Posterior cingulate gyrus (tissue), 11 donors: ENCODE data around the gene CCDC158.
"Not testable (repeated sequence)": the region's sequence is repeated elsewhere in the genome, so short reads cannot be mapped to it uniquely, and the experiment has no call there.

Source experiments
- DNase-seq, 10 donors: peaks; one replicate each; pipeline versions ENCODE4 v3.0.0 to v3.0.0-alpha.2; 2020 to 2021; ENCODE audit warnings: mixed read lengths in 3 of 10
- intact Hi-C: fragments of 100-400 bp; cut with DNase I; formaldehyde crosslinking; loops from one replicate; pipeline ENCODE4 v1.15.1; 2023

CCDC158 gene

DNA sequence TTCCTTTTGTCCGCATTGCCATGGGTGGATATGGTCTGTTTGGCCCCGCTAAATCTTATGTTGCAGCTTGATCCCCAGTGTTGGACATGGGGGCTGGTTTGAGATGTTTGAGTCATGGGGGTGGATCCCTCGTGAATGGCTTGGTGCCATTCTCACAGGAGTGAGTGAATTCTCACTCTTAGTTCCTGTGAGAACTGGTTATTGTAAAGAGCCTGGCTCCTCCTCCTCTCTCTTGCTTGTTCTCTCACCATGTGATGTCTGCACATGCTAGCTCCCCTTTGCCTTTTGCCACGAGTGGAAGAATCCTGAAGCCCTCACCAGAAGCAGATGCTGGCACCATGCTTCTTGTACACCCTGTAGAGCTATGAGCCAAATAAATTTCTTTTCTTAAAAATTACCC, 137.0 kb downstream of the CCDC158 start:
- no peak for DNase-seq
- intact Hi-C loops, result no loop called here

DNA sequence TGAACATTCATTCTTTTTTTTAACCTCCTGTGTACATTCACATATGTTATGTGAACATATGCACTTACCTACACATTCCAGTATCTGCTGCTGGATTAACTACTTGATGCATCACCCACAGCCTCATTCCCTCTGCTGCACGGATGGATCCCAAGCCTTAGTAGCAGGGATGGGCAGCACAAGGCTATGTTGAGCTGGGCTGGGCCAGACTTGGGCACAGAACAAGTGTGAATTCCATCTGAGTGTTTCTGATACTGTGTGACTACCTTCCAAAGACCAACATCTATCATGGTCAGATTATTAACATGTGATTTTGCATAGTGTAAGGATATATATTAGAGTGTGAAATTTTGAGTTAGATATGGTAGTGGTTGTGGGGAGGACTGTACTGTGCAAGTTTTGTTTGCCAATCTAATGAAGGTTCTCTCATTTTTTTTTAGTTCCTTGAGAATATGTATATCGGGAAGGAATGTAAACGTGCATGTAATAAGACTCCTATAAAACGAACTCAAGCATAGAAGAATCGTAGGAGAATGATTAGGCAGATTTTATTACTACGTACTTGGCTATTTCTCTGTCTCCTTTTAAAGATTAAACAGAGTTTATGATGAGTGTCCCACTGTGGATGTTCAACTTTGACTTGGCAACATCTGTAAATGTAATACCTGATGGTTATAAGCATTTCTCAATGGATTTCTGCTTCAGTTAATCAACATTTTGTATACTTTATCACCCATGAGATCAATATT, 137.8 kb downstream of the CCDC158 start:
- DNase-seq, result no peak
- intact Hi-C loops, result no loop called here

GRCh38 chr4:76281594-76281993, 139.3 kb downstream of the CCDC158 start:
- intact Hi-C loops, DNase-seq: not testable (repeated sequence)

GRCh38 chr4:76280488-76281441, 140.2 kb downstream of the CCDC158 start:
- DNase-seq, result peak in 1 of 10 donors; percentile 35
- intact Hi-C loops, result no loop called here

GRCh38 chr4:76279462-76279861, 141.5 kb downstream of the CCDC158 start:
- intact Hi-C loops, result no loop called here
- no peak for DNase-seq

DNA sequence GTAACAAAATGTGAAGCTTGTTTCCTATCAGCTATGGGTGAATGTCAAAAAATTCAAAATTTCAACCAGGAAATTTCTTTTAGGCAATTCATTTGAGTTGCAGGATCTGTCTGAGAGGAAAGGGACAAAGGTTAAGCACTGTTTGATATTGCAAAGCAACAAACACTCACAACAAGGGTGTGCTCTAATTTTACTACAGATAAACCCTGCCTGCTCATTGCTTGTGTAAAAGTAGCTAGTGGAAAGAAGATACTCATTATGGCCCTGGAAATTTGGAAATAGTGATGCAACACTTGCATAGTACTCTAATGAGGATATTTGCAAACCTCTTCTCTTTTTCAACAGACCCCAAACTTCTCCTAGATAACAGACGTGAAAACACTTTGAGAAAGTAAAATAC, 142.4 kb downstream of the CCDC158 start:
- intact Hi-C loops, result no loop called here
- no peak for DNase-seq

- DNase-seq, result no peak
- intact Hi-C loops, result no loop called here
These were observed 143.3 kb downstream of the CCDC158 start for GRCh38 chr4:76277667-76278066.

GRCh38 chr4:76276813-76277212, 144.1 kb downstream of the CCDC158 start:
- intact Hi-C loops, result no loop called here

GRCh38 chr4:76275486-76276124, 145.3 kb downstream of the CCDC158 start:
- intact Hi-C loops, result no loop called here
- DNase-seq, result no peak

More at GRCh38 chr4:76276813-76277212, 144.1 kb downstream of the CCDC158 start:
- no peak for DNase-seq

- no peak for DNase-seq
- intact Hi-C loops, result no loop called here
These were observed 147.9 kb downstream of the CCDC158 start for GRCh38 chr4:76272999-76273398.

DNA sequence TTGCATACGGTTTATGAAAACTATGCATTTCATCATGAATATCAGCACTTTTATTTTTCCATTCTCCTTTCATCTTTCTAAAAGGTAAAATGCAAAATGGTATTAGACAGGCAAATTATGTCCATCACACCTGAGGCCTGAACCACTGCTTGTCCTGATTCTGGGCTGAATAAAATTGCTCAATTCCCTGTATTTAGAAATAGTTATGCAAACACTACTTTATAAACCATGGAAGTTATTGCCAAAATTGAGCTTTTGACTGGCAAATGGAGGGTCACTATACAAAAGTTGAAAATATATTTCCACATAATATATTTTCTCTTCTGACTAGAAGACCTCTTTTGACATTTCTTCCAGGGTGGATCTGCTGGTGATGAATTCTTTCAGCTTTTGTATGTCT, 148.4 kb downstream of the CCDC158 start:
- intact Hi-C loops, result no loop called here
- DNase-seq, result no peak

GRCh38 chr4:76272073-76272472, 148.9 kb downstream of the CCDC158 start:
- DNase-seq, result no peak
- intact Hi-C loops, result no loop called here

DNA sequence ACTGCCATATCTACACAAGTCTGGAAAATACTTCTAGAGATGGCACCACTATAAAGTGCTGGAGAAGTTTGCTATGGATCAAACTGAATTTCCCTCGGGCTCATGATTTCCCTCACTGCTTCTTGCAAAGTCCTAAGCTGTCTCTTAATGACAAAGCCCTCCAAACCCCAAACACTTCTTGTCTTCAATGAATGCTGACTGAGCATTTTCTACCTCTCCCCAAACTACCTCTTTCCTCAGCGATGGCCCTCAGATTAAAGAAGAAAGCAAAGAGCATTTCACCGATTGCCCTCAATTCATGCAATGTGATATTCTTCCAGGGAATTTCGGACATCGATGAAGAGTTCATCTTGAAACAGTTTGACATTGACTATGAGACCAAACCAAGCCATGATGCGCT, 149.7 kb downstream of the CCDC158 start:
- no peak for DNase-seq
- intact Hi-C loops, result no loop called here

DNA sequence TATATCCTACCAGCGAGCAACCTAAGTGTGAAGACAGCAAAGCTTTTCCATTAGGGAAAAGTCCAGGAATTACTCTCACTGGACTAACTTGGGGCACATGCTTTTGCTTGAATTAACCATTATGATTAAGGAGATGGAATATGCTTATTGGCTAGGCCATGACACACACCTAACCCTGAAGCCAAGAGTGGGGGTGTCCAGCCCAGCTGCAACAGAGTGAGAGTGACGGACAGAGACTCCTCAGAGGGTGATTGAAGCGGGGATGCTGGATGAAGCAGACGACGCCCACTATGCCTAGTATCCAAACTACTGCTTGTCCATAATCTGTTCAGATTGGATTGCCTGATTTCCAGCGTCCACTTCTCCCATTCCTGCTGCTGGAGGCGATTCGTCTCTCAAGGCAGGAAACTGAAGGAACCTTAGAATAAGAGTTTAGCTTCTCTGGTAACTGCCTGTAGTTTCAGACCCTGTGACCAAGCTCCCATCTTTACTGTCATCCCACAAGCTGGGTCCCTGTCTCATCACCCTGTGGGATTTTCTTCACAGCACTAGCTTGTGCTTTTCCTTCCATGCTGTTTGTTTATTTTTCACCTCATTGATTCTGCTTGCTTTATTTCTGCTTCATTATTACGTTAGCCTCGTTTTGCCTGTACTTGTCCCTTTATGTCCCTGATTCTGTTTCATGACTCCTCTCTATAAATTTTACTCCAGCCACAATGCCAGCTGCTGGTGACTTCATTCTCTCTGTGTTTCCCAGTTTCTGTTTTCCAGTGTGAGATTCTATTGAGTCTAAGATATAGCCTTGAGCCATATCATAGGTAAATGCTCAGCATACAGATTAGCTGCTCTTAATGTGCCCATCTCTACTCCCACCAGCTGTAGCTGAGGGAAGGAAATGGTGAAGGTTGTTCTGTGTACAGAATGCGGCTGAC, 150.4 kb downstream of the CCDC158 start:
- intact Hi-C loops, result no loop called here
- DNase-seq, result no peak

GRCh38 chr4:76267811-76268210, 153.1 kb downstream of the CCDC158 start:
- intact Hi-C loops, result no loop called here

DNA sequence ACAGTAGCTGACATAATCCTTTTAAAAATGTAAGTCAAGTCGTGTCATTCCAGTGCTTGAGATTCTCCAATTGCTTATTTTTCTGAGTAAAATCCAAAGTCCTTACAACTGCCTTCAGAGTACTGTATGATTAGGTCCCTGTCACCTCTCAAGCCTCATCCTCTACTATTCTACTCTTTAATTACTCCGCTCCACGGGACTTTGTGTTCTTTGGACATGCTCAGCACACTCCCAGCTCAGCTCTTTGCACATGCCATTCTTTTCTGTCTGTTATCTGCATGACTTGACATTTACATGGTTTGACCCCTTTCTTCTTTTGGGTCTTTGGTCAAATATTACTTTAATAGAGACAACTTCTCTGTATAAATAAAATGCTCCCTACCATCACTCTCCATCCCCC, 154.3 kb downstream of the CCDC158 start:
- intact Hi-C loops, result no loop called here
- DNase-seq, result no peak

More at GRCh38 chr4:76267811-76268210, 153.1 kb downstream of the CCDC158 start:
- no peak for DNase-seq

- no peak for DNase-seq
- intact Hi-C loops, result no loop called here
These were observed 155.2 kb downstream of the CCDC158 start for GRCh38 chr4:76265631-76266218.
